H1 (cell line): Measurements from ENCODE around the gene FAM107A. TPM values are rescaled to one million over a fixed set of nuclear protein-coding genes. Genes with fewer than 3 reads are reported as not detected.

Source experiments
- CTCF ChIA-PET: fragments of 300-600 bp; sonication (Branson Sonifier 250); formaldehyde crosslinking; loops from one replicate; lab custom pipeline; 2021; ENCODE audit not compliant: partially characterized antibody; lab: Charles Lee
- POLR2A ChIA-PET: fragments of 300-600 bp; sonication (Branson Sonifier 250); formaldehyde crosslinking; loops from one replicate; lab custom pipeline; 2021; ENCODE audit warnings: inconsistent platforms; ENCODE audit not compliant: partially characterized antibody; lab: Charles Lee
- DNase-seq, 2 experiments: peaks; one replicate each; pipeline versions ENCODE4 v3.0.0 to v3.0.0-alpha.2; 2010 to 2022; ENCODE audit warnings: low spot score in 2 of 2, low read depth in 1 of 2, mixed read lengths in 1 of 2
- FAIRE-seq: peaks from 2 replicates; lab custom pipeline; 2011; peaks lifted over from hg19 to GRCh38; lab: Jason Lieb, UNC
- H2AFZ ChIP-seq: 2 replicates; pipeline ENCODE4 v1.8.1; 2012; ENCODE audit warnings: low read length, inconsistent platforms
- H2AK5ac ChIP-seq: 2 replicates; pipeline ENCODE4 v1.6.1; 2013; ENCODE audit warnings: low read depth, low read length
- H2BK120ac ChIP-seq: replicated peaks from 2 replicates; pipeline ENCODE3; 2013; ENCODE audit warnings: low read depth, low read length, inconsistent platforms
- H2BK12ac ChIP-seq: 2 replicates; pipeline ENCODE4 v1.6.1; 2013; ENCODE audit warnings: low read depth, low read length
- H2BK15ac ChIP-seq: 2 replicates; pipeline ENCODE4 v1.6.1; 2013; ENCODE audit warnings: low read length
- H2BK20ac ChIP-seq: 2 replicates; pipeline ENCODE4 v1.6.1; 2013; ENCODE audit warnings: low read length
- H2BK5ac ChIP-seq: 2 replicates; pipeline ENCODE4 v1.6.1; 2013; ENCODE audit warnings: low read depth, low read length
- H3K14ac ChIP-seq: 2 replicates; pipeline ENCODE4 v1.6.1; 2013; ENCODE audit warnings: inconsistent platforms; ENCODE audit not compliant: insufficient read length
- H3K18ac ChIP-seq: 2 replicates; pipeline ENCODE4 v1.6.1; 2013; ENCODE audit warnings: low read length; ENCODE audit errors: extremely low read depth
- H3K23ac ChIP-seq: 2 replicates; pipeline ENCODE4 v1.6.1; 2013; ENCODE audit warnings: inconsistent platforms; ENCODE audit not compliant: insufficient read length
- H3K23me2 ChIP-seq: 2 replicates; pipeline ENCODE4 v1.6.1; 2013; ENCODE audit warnings: low read depth, low read length
- H3K27ac ChIP-seq: 2 replicates; pipeline ENCODE4 v1.6.1; 2011; ENCODE audit warnings: low read depth, low read length, inconsistent platforms
- H3K27me3 ChIP-seq, 4 experiments: replicated peaks in 1 of 4; 1 replicate in 1 of 4; 2 replicates in 3 of 4; pipeline versions ENCODE4 v1.6.1 to v1.8.1; 2011 to 2013; ENCODE audit warnings: low read length in 3 of 4, mild to moderate bottlenecking in 3 of 4, inconsistent platforms in 2 of 4, mixed read lengths in 2 of 4, moderate library complexity in 1 of 4; ENCODE audit not compliant: control insufficient read depth in 3 of 4, insufficient read depth in 3 of 4; ENCODE audit errors: extremely low read depth in 1 of 4
- H3K36me3 ChIP-seq, 4 experiments: 2 replicates each; pipeline versions ENCODE4 v1.6.1 to v1.8.1; 2011 to 2013; ENCODE audit warnings: mild to moderate bottlenecking in 4 of 4, low read length in 3 of 4, moderate library complexity in 2 of 4, control low read depth in 1 of 4, inconsistent platforms in 1 of 4; ENCODE audit not compliant: insufficient read depth in 4 of 4, control insufficient read depth in 2 of 4
- H3K4ac ChIP-seq: replicated peaks from 2 replicates; pipeline ENCODE3; 2013; ENCODE audit warnings: low read length, low read depth, mixed read lengths, inconsistent platforms; ENCODE audit not compliant: insufficient read length
- H3K4me1 ChIP-seq, 4 experiments: replicated peaks in 1 of 4; 1 replicate in 1 of 4; 2 replicates in 3 of 4; pipeline versions ENCODE4 v1.6.1 to v1.8.1; 2011 to 2013; ENCODE audit warnings: low read length in 3 of 4, inconsistent platforms in 2 of 4, mixed read lengths in 1 of 4; ENCODE audit not compliant: insufficient read depth in 4 of 4, control insufficient read depth in 3 of 4
- H3K4me2 ChIP-seq, 2 experiments: 2 replicates each; pipeline versions ENCODE4 v1.6.1 to v1.8.1; 2011 to 2013; ENCODE audit warnings: low read depth in 2 of 2, low read length in 2 of 2, control low read depth in 1 of 2, inconsistent platforms in 1 of 2, mild to moderate bottlenecking in 1 of 2; ENCODE audit not compliant: insufficient read depth in 1 of 2
- H3K4me3 ChIP-seq, 4 experiments: fragments of 200-600, 300-600 bp in 1 of 4; sonication (generic), shearing (Covaris generic), sonication (Bioruptor Twin) in 1 of 4; 2 replicates each; pipeline versions ENCODE4 v1.5.1 to v1.8.1; 2011 to 2016; ENCODE audit warnings: low read length in 4 of 4, low read depth in 3 of 4, control low read depth in 2 of 4, inconsistent platforms in 2 of 4, mild to moderate bottlenecking in 2 of 4, mixed read lengths in 1 of 4, moderate library complexity in 1 of 4; ENCODE audit not compliant: insufficient read depth in 2 of 4; ENCODE audit errors: extremely low read depth in 1 of 4
- H3K56ac ChIP-seq: replicated peaks from 2 replicates; pipeline ENCODE3; 2013; ENCODE audit warnings: low read depth, mild to moderate bottlenecking, mixed read lengths, low read length, inconsistent platforms; ENCODE audit not compliant: insufficient read length
- H3K79me1 ChIP-seq: 2 replicates; pipeline ENCODE4 v1.6.1; 2013; ENCODE audit warnings: low read depth, low read length, control low read depth
- H3K79me2 ChIP-seq, 2 experiments: 2 replicates each; pipeline versions ENCODE4 v1.6.1 to v1.8.1; 2012 to 2013; ENCODE audit warnings: low read length in 2 of 2, mild to moderate bottlenecking in 2 of 2, inconsistent platforms in 1 of 2; ENCODE audit not compliant: insufficient read depth in 2 of 2, control insufficient read depth in 1 of 2
- H3K9ac ChIP-seq, 4 experiments: replicated peaks in 1 of 4; 1 replicate in 1 of 4; 2 replicates in 3 of 4; pipeline versions ENCODE4 v1.6.1 to v1.8.1; 2011 to 2013; ENCODE audit warnings: low read depth in 3 of 4, low read length in 3 of 4, control low read depth in 2 of 4, mild to moderate bottlenecking in 2 of 4, moderate library complexity in 2 of 4, inconsistent platforms in 1 of 4; ENCODE audit errors: extremely low read depth in 1 of 4
- H3K9me3 ChIP-seq, 2 experiments: 2 replicates each; pipeline versions ENCODE4 v1.6.1 to v1.8.1; 2012 to 2013; ENCODE audit warnings: mild to moderate bottlenecking in 2 of 2, moderate library complexity in 2 of 2, control low read depth in 1 of 2, inconsistent platforms in 1 of 2, low read depth in 1 of 2, low read length in 1 of 2, mixed read lengths in 1 of 2; ENCODE audit not compliant: insufficient read depth in 2 of 2
- H4K20me1 ChIP-seq, 2 experiments: replicated peaks in 1 of 2; 2 replicates each; pipeline versions ENCODE3 to v1.8.1; 2011 to 2013; ENCODE audit warnings: inconsistent platforms in 2 of 2, low read length in 2 of 2, mild to moderate bottlenecking in 1 of 2; ENCODE audit not compliant: insufficient read depth in 2 of 2, control insufficient read depth in 1 of 2
- H4K5ac ChIP-seq: 2 replicates; pipeline ENCODE4 v1.6.1; 2013; ENCODE audit warnings: low read length, low read depth, mixed read lengths, inconsistent platforms; ENCODE audit not compliant: insufficient read length
- H4K8ac ChIP-seq: 2 replicates; pipeline ENCODE4 v1.8.0; 2013; ENCODE audit warnings: mild to moderate bottlenecking, moderate library complexity, low read length, inconsistent platforms; ENCODE audit not compliant: insufficient read depth; ENCODE audit errors: extremely low read depth
- H4K91ac ChIP-seq: replicated peaks from 2 replicates; pipeline ENCODE3; 2013; ENCODE audit warnings: low read length, mixed read lengths, inconsistent platforms; ENCODE audit not compliant: insufficient read length
- ASH2L ChIP-seq: fragments of 200-600, 300-600 bp; sonication (generic); IDR thresholded peaks from one replicate; pipeline ENCODE4 v1.7.1; 2017; ENCODE audit warnings: low read length
- SP1 ChIP-seq: IDR thresholded peaks from 2 replicates; pipeline ENCODE4 v1.6.1; 2011; ENCODE audit warnings: low read depth, low read length
- SUZ12 ChIP-seq: fragments of 200-600 bp; sonication (generic); IDR thresholded peaks from 2 replicates; pipeline ENCODE4 v1.6.1; 2012; ENCODE audit warnings: mild to moderate bottlenecking, inconsistent platforms, low read length, moderate library complexity, mixed read lengths
- WGBS, 2 experiments: shearing (Covaris generic) in 1 of 2; methylation state at CpG; one replicate each; pipeline versions ENCODE4 v1.1.6 to v1.1.7; 2013 to 2015; ENCODE audit warnings: low lambda C conversion rate in 2 of 2, mixed read lengths in 2 of 2, inconsistent platforms in 1 of 2, low coverage in 1 of 2, missing lambda C conversion rate in 1 of 2; ENCODE audit not compliant: insufficient replicate concordance in 2 of 2, insufficient coverage in 1 of 2, insufficient read length in 1 of 2; ENCODE audit errors: extremely low coverage in 1 of 2, missing lambda C conversion rate in 1 of 2; 5-methylcytosine and 5-hydroxymethylcytosine counted together
- polyA plus RNA-seq, 7 experiments: library from polyadenylated mRNA; depleted of rRNA in 3 of 7; stranded (reverse) in 5 of 7; unstranded in 2 of 7; fragments of >200 nt in 5 of 7; fragments of 200-250 nt in 2 of 7; gene quantifications; 1 replicate in 5 of 7; 2 replicates in 1 of 7; 4 replicates in 1 of 7; pipeline versions ENCODE4 v1.2.1 to v1.2.3, GENCODE V29; 2011 to 2013; ENCODE audit warnings: missing spikeins in 2 of 7, mixed read lengths in 2 of 7
- total RNA-seq: library from RNA; stranded (reverse); fragmentation: NEBNext Ultra II Directional; extraction: Animal tissue kit (Norgen Biotek cat#: 25700); gene quantifications from 2 replicates; pipeline ENCODE4 v1.2.1, GENCODE V29; 2021

Gene FAM107A
- total and polyA plus RNA-seq, 2 of the 8 experiments (the other 6 are each of a cell fraction or from before 2014, with no cell fraction given): 0.51 to 0.65 TPM

DNA sequence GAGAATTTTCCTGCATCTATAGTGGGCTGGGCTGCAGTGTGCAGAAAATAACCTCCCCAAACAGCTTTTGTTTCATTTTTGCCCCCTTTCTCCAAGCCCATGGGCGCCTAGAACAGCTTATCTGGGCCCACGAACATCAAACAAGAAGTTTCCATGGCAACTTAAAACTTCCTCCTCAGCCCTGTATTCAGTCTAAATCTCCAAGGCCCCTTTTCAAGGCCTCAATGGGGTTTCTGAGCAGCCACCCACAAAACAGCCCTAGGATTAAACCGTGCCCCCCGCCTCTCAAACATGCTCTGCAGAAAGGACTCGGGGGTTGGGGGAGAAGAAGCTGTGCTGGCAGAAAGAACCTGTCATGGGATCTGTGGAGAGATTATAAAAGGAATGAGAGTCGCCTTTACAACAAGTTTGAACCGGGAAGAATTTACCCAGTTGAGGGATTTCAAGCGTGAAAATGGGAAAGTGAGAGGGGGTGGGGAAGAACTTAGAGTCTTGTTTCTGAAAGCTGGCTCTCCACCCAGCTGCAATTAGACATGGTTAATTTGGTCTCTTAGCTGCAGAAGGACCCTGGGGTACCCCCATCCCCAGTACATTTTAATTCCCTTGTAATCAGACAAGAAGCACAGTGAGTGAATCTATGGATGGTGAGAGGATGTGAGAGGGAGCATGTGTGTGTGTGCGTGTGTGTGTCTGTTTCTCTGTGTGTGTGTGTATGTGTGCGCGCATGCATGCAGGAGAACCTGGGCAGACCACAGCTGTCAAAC lies 4.3 kb upstream of the FAM107A start:
- H3K36me3 ChIP-seq: no peaks in the 10 kb centered on the region
- no peak overlapping the region for H4K8ac ChIP-seq
- no peak overlapping the region for H3K4ac ChIP-seq
- no peaks in the 10 kb centered on the region for H3K79me1 ChIP-seq
- H2BK20ac ChIP-seq: no peak overlapping the region
- no peak overlapping the region for H3K27ac ChIP-seq
- DNase-seq: peak in 1 of 2 experiments; percentile 62
- no peak overlapping the region for H2BK5ac ChIP-seq
- TF ChIP-seq SUZ12 (no peak), SP1 (0 out of 2 replicates have a peak, but pooled peaks have one; percentile 6), ASH2L (peak; percentile 66)
- peak overlapping the region; percentile 63 for H4K91ac ChIP-seq
- no peak overlapping the region for H4K5ac ChIP-seq
- H2BK12ac ChIP-seq: peak overlapping the region; percentile 21; the same call in 1 of the 2 replicates
- H2BK120ac ChIP-seq: no peak overlapping the region
- peak overlapping the region; percentile 39 to 45; a peak in 2 of 4 replicates for H3K4me2 ChIP-seq
- H2AFZ ChIP-seq: no peak overlapping the region
- H3K27me3 ChIP-seq: peaks cover 7 to 27% (median 23%) of the 10 kb centered on the region in 4 experiments
- ChIA-PET CTCF (interaction anchor here (0.7 to 40.0 kb wide), 5 partner anchors 13 to 55 kb away, joined by 3 to 994 read pairs (median 5); no protein-coding TSS in a partner anchor), POLR2A (interaction anchor here (1.0 to 1.4 kb wide), 2 partner anchors 12 to 35 kb away, joined by 3 to 4 read pairs; no protein-coding TSS in a partner anchor)
- WGBS, 2 experiments: 45% methylated on average over 11 of the region's 11 CpGs; no CpG with 5 or more reads in 1 of the 2 experiments
- no peak overlapping the region for H3K9ac ChIP-seq
- peak overlapping the region in 2 of 4 experiments; percentile 15 to 24; a peak in 3 of 8 replicates for H3K4me3 ChIP-seq
- H3K4me1 ChIP-seq: peaks cover 3 to 12% (median 9%) of the 10 kb centered on the region in 4 experiments; a peak in 5 of 7 replicates
- peak overlapping the region; percentile 49; the same call in 1 of the 2 replicates for H2AK5ac ChIP-seq
- H3K14ac ChIP-seq: no peak overlapping the region
- no peak overlapping the region for H3K18ac ChIP-seq
- no peaks in the 10 kb centered on the region for H3K9me3 ChIP-seq
- no peaks in the 10 kb centered on the region for H3K23me2 ChIP-seq
- H3K23ac ChIP-seq: no peak overlapping the region
- H2BK15ac ChIP-seq: 0 out of 2 replicates have a peak overlapping the region, but pooled peaks have one; percentile 23
- no peak overlapping the region for H3K56ac ChIP-seq
- H4K20me1 ChIP-seq: peaks cover 0 to 2% of the 10 kb centered on the region in 2 experiments
- no peaks in the 10 kb centered on the region for H3K79me2 ChIP-seq
- FAIRE-seq: peak; percentile 19
